K562 (cell line): Measurements from ENCODE around the gene SCRG1. TPM values are rescaled to one million over a fixed set of nuclear protein-coding genes. Genes with fewer than 3 reads are reported as not detected.

Experiments used
- ATF7 ChIP-seq: fragments of 450-650 bp; IDR thresholded peaks from 2 replicates; pipeline ENCODE4 v1.7.1; 2014; ENCODE audit warnings: mild to moderate bottlenecking, moderate library complexity
- BHLHE40 ChIP-seq: IDR thresholded peaks from 2 replicates; pipeline ENCODE4 v1.6.1; 2011; ENCODE audit warnings: low read length, improper control_type of control experiment
- BRCA1 ChIP-seq, 2 experiments: fragments of 450-650 bp in 1 of 2; sonication (generic) in 1 of 2; formaldehyde crosslinking in 1 of 2; IDR thresholded peaks; 2 replicates each; pipeline versions ENCODE4 v1.5.0 to v1.6.1; 2017 to 2020; ENCODE audit warnings: mild to moderate bottlenecking in 1 of 2, missing genetic modification reagents in 1 of 2
- BRD4 ChIP-seq: fragments of 200-600 bp; sonication (generic); IDR thresholded peaks from 2 replicates; pipeline ENCODE4 v1.6.1; 2017; ENCODE audit warnings: inconsistent platforms
- EHMT2 ChIP-seq: fragments of 450-650 bp; IDR thresholded peaks from 2 replicates; pipeline ENCODE4 v1.6.1; 2018; ENCODE audit warnings: antibody characterized with exemption
- GATA2 ChIP-seq: sonication (generic); formaldehyde crosslinking; IDR thresholded peaks from 2 replicates; pipeline ENCODE4 v1.4.0; 2020; ENCODE audit warnings: mild to moderate bottlenecking, missing genetic modification reagents
- GTF2F1 ChIP-seq: IDR thresholded peaks from 2 replicates; pipeline ENCODE4 v1.6.1; 2011; ENCODE audit warnings: low read depth, low read length, improper control_type of control experiment
- HINFP ChIP-seq: fragments of 450-650 bp; conservative IDR thresholded peaks from 2 replicates; pipeline ENCODE4 v1.6.1; 2016; ENCODE audit warnings: missing genetic modification characterization, low read depth, mild to moderate bottlenecking, control low read depth, missing compliant biosample characterization
- HMBOX1 ChIP-seq: sonication (generic); IDR thresholded peaks from 2 replicates; pipeline ENCODE4 v1.6.1; 2016
- KHSRP ChIP-seq: fragments of 450-650 bp; IDR thresholded peaks from 2 replicates; pipeline ENCODE4 v1.6.1; 2017
- MTA2 ChIP-seq: fragments of 450-650 bp; IDR thresholded peaks from 2 replicates; pipeline ENCODE4 v1.6.1; 2016; ENCODE audit warnings: low read depth
- MYNN ChIP-seq, 2 experiments: sonication (generic); formaldehyde crosslinking in 1 of 2; IDR thresholded peaks; 2 replicates each; pipeline versions ENCODE4 v1.5.0 to v1.6.1; 2016 to 2020; ENCODE audit warnings: antibody characterized with exemption in 1 of 2, missing genetic modification reagents in 1 of 2
- PHB2 ChIP-seq: fragments of 450-650 bp; IDR thresholded peaks from 2 replicates; pipeline ENCODE4 v1.6.1; 2017; ENCODE audit warnings: low read depth
- POLR3A ChIP-seq: IDR thresholded peaks from 2 replicates; pipeline ENCODE4 v1.6.1; 2011; ENCODE audit warnings: borderline replicate concordance, mild to moderate bottlenecking, moderate library complexity; ENCODE audit not compliant: insufficient read length, insufficient read depth; ENCODE audit errors: extremely low read depth
- PPARD ChIP-seq: fragments of 250-450 bp; sonication (Bioruptor Pico); IDR thresholded peaks from 2 replicates; pipeline ENCODE4 v1.8.0; 2022; ENCODE audit warnings: inconsistent platforms, mild to moderate bottlenecking, moderate library complexity
- RB1 ChIP-seq: fragments of 450-650 bp; IDR thresholded peaks from 2 replicates; pipeline ENCODE4 v1.6.1; 2017; ENCODE audit warnings: low read depth, mild to moderate bottlenecking
- SMAD3 ChIP-seq: fragments of 450-650 bp; formaldehyde crosslinking; conservative IDR thresholded peaks from 2 replicates; pipeline ENCODE4 v1.4.0; 2020; ENCODE audit warnings: mild to moderate bottlenecking
- SMARCC2 ChIP-seq: fragments of 450-650 bp; IDR thresholded peaks from 2 replicates; pipeline ENCODE4 v1.6.1; 2017; ENCODE audit warnings: antibody characterized with exemption, moderate library complexity, mild to moderate bottlenecking, low read depth
- TAF9B ChIP-seq: fragments of 450-650 bp; IDR thresholded peaks from 2 replicates; pipeline ENCODE4 v1.6.1; 2018; ENCODE audit warnings: mild to moderate bottlenecking; ENCODE audit not compliant: partially characterized antibody
- TEAD2 ChIP-seq: fragments of 450-650 bp; IDR thresholded peaks from 2 replicates; pipeline ENCODE4 v1.6.1; 2016; ENCODE audit warnings: missing genetic modification characterization, control low read depth, missing compliant biosample characterization
- XRCC5 ChIP-seq: fragments of 200-400 bp; formaldehyde crosslinking; IDR thresholded peaks from 2 replicates; pipeline ENCODE4 v1.6.1; 2017; ENCODE audit warnings: low read depth, mild to moderate bottlenecking, low read length
- ZFPM2 ChIP-seq: fragments of 250-450 bp; sonication (Bioruptor Pico); IDR thresholded peaks from 2 replicates; pipeline ENCODE4 v1.5.1; 2022; ENCODE audit warnings: mild to moderate bottlenecking
- ZNF212 ChIP-seq: fragments of 450-650 bp; formaldehyde crosslinking; IDR thresholded peaks from 2 replicates; pipeline ENCODE4 v1.4.0; 2020; ENCODE audit warnings: mild to moderate bottlenecking
- ZNF24 ChIP-seq: fragments of 450-650 bp; IDR thresholded peaks from 2 replicates; pipeline ENCODE4 v1.6.1; 2016
- ZNF431 ChIP-seq: sonication (generic); formaldehyde crosslinking; IDR thresholded peaks from 2 replicates; pipeline ENCODE4 v1.8.0; 2022; ENCODE audit warnings: mild to moderate bottlenecking, missing genetic modification reagents
- ZNF445 ChIP-seq: fragments of 250-450 bp; sonication (Bioruptor Pico); IDR thresholded peaks from 2 replicates; pipeline ENCODE4 v1.4.0; 2020; ENCODE audit warnings: low read depth, mild to moderate bottlenecking, moderate library complexity
- ZNF77 ChIP-seq: fragments of 250-450 bp; sonication (Bioruptor Pico); IDR thresholded peaks from 2 replicates; pipeline ENCODE4 v1.5.0; 2020
- ZNF830 ChIP-seq: fragments of 250-450 bp; sonication (Bioruptor Pico); IDR thresholded peaks from 2 replicates; pipeline ENCODE4 v1.5.0; 2021; ENCODE audit warnings: mild to moderate bottlenecking
- polyA plus RNA-seq, 8 experiments: library from polyadenylated mRNA; depleted of rRNA in 4 of 8; stranded (reverse) in 5 of 8; unstranded in 3 of 8; fragments of >200 nt; fragmentation: Nextera tagmentation in 2 of 8; fragmentation: Illumina TruSeq in 1 of 8; extraction: Ambion mirVana in 2 of 8; extraction: Trizol in 1 of 8; gene quantifications; 2 replicates each; pipeline versions ENCODE4 v1.2.1 to v1.2.3, GENCODE V29; 2011 to 2014; ENCODE audit warnings: inconsistent platforms in 1 of 8, missing spikeins in 1 of 8
- total RNA-seq, 7 experiments: library from RNA; depleted of rRNA in 6 of 7; stranded (reverse); fragments of >200 nt in 6 of 7; fragmentation: Illumina TruSeq in 2 of 7; extraction: Trizol in 2 of 7; gene quantifications; 2 replicates each; pipeline versions ENCODE4 v1.2.1 to v1.2.3, GENCODE V29; 2011 to 2021; ENCODE audit warnings: low replicate concordance in 1 of 7
- TF ChIP-seq, protein P1 (sequence below), 2 experiments: fragments of 450-650 bp in 1 of 2; sonication (generic) in 1 of 2; formaldehyde crosslinking; conservative IDR thresholded peaks; 2 replicates each; pipeline versions ENCODE4 v1.4.0 to v1.8.1; 2020 to 2022; ENCODE audit warnings: mild to moderate bottlenecking in 1 of 2, missing genetic modification reagents in 1 of 2

Gene SCRG1
- total and polyA plus RNA-seq, 9 of the 15 experiments (the other 6 are each of a cell fraction or from before 2014, with no cell fraction given), result 0.01 TPM; not detected in 7

DNA sequence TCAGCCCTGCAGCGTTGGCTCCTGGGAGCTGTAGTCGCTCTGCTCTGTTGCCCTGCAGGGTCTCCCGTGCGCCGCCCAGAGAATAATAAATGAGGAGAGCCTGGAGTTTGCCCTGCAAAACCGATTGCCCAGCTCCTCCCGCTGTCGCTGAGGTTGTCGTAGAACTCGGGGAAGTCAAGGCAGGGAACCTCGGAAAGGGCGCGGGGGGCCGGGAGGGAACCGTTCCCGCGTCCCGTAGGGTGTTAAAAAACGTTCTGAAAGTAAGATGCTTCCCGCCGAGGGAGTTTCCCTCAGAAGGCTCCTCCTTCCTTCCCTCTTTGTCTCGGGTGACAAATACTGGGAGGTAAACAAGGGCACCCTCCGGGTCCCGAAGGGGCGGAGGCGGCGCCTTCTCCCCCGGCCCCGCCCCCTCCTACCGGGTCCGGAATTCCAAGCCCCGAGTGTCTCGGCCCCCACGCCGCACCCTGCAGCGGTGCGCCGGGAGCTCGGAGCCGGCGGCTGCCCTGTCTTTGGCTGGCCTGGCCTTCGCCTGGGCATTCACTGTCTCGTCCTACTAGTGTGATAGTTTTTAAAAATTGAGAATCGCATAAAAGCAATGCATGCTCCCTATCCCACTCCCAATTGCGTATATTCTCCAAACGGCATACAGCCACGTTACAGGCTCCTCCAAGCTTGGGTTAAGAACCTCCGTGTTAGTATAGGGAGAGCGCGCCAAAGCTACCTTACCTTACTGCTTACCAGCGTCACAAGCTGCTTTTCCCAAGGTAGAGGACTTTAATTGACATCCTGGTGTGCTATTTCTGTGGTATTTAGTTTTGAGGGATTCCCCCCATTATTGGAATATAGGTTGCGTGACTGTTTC, 63.8 kb downstream of the SCRG1 start (continued):
- TF ChIP-seq POLR3A, result no peak
- TF ChIP-seq PPARD (CRISPR knock-in tag), result no peak
- TF ChIP-seq ZNF77 (CRISPR knock-in tag), result no peak
- TF ChIP-seq, protein P1, sequence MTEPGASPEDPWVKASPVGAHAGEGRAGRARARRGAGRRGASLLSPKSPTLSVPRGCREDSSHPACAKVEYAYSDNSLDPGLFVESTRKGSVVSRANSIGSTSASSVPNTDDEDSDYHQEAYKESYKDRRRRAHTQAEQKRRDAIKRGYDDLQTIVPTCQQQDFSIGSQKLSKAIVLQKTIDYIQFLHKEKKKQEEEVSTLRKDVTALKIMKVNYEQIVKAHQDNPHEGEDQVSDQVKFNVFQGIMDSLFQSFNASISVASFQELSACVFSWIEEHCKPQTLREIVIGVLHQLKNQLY (CRISPR knock-in tag; conservative IDR thresholded peaks at IDR 0.05), result no peak
- no peak; the same call in 1 of the 2 replicates for TF ChIP-seq XRCC5
- peak; percentile 35; the same call in 1 of the 2 replicates for TF ChIP-seq BHLHE40
- TF ChIP-seq SMAD3, result no peak
- no peak for TF ChIP-seq ZFPM2
- TF ChIP-seq PHB2, result no peak
- TF ChIP-seq BRCA1 (IDR thresholded peaks at IDR 0.05), result no peak
- no peak for TF ChIP-seq BRCA1 (CRISPR knock-in tag; IDR thresholded peaks at IDR 0.05)
- TF ChIP-seq MYNN (IDR thresholded peaks at IDR 0.05), result no peak
- TF ChIP-seq MYNN (CRISPR knock-in tag; IDR thresholded peaks at IDR 0.05), result no peak
- no peak for TF ChIP-seq TAF9B
- no peak for TF ChIP-seq MTA2
- no peak for TF ChIP-seq ZNF431
- 0 out of 2 replicates have a peak, but pooled peaks have one; percentile 70 for TF ChIP-seq ZNF830
- TF ChIP-seq ATF7, result peak; percentile 73
- TF ChIP-seq BRD4, result 0 out of 2 replicates have a peak, but pooled peaks have one; percentile 16
- no peak for TF ChIP-seq SMARCC2
- 0 out of 2 replicates have a peak, but pooled peaks have one; percentile 5 for TF ChIP-seq GTF2F1
- peak; percentile 25; the same call in 1 of the 2 replicates for TF ChIP-seq RB1
- TF ChIP-seq ZNF24, result no peak
- peak; percentile 53 for TF ChIP-seq HMBOX1
- no peak for TF ChIP-seq ZNF445 (CRISPR knock-in tag)
- TF ChIP-seq ZNF212 (CRISPR knock-in tag), result no peak
- TF ChIP-seq KHSRP, result no peak
- no peak for TF ChIP-seq TEAD2 (tag)
- no peak for TF ChIP-seq GATA2 (CRISPR knock-in tag)
- TF ChIP-seq HINFP (tag), result no peak
- TF ChIP-seq EHMT2, result no peak
